Stimulated activated CD4-positive, alpha-beta T cell treated with anti-CD3 and anti-CD28 coated beads, Interleukin-12 subunit alpha, Interleukin-12 subunit beta, amount 100 ng/mL, for 4 hours (primary cell): ENCODE results near the gene HIRIP3.
"Not testable (repeated sequence)": the region's sequence is repeated elsewhere in the genome, so short reads cannot be mapped to it uniquely, and the experiment has no call there.

Experiments used
- DNase-seq: peaks from one replicate; pipeline ENCODE4 v3.0.0-alpha.2; 2020

The HIRIP3 gene

DNA sequence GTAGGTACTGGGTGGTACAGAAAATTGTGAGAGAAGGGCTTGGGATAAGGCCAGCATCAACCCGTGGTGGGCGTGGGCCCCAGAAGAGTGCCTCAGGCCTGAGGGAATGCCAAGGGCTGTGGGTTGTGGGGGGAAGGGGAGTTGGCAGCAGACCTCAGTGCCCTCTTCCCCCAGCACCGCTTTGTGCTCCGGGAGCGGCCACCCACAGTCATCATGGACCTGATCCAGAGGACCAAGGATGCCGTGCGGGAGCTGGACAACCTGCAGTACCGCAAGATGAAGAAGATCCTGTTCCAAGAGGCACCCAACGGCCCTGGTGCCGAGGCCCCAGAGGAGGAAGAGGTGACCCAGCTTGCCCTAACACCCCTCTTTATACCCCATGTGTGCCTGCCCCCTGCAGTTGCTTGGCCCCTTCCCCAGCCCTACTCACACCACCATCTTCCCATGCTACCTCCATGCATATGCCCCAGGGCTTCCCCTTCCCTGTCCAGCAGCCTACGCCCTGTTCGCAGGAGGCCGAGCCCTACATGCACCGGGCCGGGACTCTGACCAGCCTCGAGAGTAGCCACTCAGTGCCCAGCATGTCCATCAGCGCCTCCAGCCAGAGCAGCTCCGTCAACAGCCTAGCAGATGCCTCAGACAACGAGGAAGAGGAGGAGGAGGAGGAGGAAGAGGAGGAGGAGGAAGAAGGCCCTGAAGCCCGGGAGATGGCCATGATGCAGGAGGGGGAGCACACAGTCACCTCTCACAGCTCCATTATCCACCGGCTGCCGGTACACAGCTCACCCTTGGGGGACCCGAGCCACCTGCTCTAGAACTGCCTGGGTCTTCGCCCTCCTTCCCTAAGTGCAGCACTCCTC is 12.6 kb downstream of the HIRIP3 start:
- no peak for DNase-seq

DNA sequence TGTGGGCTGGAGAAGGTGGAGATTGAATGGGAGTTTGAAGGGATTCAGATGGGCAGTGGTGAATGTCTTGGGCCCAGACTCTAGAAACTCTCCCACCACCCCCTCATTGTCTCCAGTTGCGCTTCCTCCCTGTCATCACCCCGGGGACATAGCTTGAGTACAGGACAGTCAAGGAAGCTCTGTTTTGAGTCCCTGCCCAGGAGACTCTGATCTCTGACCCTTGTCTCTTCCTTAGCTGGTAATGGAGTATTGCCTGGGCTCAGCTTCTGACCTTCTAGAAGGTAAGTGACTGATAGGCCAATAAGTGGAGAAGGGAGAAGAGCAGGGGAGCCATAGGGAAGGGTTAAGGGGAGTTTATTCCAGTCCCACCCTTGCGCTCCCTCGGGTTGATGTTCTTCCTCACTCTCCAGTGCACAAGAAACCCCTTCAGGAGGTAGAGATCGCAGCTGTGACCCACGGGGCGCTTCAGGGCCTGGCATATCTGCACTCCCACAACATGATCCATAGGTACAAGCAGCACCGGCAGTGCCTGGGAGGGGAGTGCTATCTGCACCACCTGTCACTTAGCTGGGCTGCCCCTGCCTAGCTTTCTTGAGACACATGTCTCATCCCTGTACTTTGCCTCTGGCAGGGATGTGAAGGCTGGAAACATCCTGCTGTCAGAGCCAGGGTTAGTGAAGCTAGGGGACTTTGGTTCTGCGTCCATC is 16.7 kb downstream of the HIRIP3 start:
- no peak for DNase-seq

GRCh38 chr16:29978081-29978480 is 17.3 kb downstream of the HIRIP3 start:
- no peak for DNase-seq

DNA sequence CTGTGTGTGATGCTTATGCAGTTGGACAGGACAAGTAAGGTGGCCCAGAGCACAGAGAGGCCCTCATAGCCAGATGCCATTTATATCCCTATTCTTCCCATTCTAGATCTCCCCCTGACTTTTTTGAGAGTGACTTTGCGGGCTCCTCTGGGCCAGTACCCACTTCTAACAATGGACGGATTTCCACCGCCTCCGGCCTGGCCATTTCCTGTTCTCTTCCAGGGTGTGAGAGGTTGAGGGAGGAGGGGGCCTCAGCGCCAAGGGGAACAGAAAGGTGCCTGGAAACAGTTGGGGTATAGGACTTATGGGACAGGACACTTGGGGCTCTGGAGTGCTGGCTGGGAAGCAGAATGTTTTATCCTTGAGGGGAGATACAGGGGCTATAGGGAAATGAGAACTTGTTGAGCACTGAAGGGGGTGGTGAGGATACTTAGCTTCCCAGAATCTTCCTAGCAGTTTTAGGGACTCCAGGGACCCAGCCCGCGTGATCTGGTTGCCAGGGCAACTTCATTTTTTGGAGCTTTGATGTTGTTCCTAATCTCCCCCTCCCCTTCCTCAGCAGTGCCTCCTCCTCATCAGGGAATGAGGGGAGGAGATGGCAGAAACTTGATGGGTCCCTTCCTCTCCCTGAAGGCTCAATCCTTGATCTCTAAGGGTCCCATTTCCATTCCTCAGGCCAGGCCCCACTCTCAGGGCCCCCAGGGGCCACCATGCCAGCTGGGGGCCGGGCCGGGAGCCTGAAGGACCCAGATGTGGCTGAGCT is 18.2 kb downstream of the HIRIP3 start:
- no peak for DNase-seq

DNA sequence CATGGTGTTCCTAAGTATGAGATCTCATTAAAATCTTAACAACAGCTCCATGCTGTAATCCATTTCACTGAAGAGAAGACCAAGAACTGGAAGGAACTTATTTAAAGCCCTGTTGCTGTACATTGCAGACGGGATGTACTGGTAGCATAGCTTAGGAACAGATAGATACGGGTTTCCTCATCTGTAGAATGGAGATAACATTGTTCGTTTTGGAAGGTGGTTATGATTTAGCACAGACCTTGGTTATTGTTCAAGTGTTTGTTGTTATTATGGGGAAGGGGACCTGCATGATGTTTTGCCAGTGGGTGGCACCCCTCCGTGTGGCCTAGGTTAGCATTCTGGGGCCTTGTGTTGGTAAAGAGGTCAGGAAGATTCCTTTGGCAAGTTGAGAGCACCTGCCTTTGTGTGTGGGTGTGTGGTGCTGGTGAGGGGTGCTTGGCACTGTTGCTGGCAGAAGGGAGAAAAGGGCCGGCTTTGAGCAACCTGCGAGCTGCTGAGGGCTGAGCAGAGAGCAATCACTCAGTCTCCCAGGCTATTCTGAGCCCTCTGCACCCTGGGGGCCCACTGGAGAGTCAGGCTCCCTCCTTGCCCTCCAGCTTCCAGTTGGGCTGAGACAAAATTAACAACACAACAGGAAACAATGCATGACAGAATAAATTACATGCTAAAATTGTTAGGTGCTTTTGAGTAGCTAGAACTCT is 19.5 kb downstream of the HIRIP3 start:
- no peak for DNase-seq

- DNase-seq, result no peak
These were observed 20.3 kb downstream of the HIRIP3 start for GRCh38 chr16:29975134-29975538.

DNA sequence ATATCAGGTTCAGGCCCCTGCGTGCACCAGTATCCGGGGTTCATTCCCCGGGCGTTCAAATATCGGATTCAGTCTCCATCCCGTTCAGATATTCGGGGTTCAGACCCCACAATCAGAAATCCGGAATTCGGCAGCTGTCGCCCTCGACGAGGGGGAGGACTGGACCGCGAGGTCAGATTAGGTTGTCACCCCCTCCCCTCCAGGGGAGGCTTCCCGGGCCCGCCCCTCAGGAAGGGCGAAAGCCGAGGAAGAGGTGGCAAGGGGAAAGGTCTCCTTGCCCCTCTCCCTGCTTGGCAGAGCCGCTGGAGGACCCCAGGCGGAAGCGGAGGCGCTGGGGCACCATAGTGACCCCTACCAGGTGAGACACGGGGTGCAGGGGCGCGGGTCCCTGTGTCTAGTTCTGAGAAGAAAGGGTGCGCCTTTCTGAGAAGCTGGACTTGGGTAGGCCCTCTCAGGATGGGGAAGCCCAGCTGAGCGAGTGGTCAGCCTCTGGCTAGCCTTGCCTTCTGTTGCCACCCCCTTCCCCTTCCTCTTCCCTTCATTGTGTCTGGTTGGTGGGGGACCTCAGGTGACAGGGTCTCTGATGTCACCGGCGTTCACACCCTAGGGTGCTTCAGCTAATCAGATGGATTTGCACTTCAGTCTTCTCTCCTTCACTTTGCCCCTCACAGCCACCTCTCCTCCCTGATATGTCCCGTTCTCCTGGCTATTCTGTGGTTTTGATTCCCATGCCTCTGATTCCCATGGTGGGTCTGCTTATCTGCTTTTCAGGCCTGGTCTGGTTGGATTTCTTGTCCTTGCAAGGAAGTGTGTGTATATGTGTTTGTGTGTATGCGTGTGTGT is 20.9 kb downstream of the HIRIP3 start:
- no peak for DNase-seq

DNA sequence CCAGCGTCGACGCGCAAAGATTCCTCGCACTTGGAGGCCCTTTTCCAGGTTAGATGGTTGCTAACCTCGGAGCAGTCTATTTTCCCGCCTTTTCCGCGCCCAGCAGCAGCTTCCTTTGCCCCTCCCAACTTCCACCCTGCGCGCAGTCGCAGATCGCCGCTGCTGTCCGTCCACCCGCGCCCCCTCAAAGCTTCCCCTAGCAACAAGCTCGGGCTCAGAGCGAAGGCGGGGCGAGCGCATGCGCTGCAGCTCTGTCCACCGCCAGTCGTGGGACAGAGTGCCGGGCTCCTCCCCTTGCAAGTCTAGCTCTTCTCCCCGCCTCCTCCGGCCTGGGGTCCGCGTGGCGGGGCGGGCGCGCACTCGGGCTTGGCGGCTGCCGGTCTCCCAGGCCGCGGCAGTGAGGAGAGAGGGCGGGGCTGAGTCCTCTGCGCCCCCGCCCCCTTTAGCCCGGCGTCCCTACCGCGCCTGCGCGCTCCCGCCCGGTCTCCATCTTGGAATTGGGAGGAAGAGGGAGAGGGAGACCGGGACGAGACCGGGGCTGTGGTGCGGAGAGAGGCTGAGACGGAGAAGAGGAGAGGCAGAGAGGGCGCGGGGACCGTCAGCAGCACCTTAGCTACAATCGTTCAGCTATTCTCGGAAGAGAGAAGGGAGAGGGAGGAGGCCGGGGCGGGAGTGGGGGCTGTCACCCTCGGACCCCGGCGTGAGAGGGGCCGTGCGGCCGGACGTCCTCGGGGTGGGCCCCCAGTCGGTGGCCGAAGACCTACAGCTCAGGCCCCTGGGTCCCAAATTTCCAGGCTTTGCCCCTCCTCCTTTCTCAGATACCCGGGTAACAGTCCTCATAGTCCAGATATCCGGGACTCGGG is 21.8 kb downstream of the HIRIP3 start, which contains the start of gene TAOK2:
Gene TAOK2, plus strand, starts transcription at position 485 of the 863 bp plus-strand sequence. CDS start 3,905 bp downstream, outside the sequence.
- peak; percentile 95 for DNase-seq

DNA sequence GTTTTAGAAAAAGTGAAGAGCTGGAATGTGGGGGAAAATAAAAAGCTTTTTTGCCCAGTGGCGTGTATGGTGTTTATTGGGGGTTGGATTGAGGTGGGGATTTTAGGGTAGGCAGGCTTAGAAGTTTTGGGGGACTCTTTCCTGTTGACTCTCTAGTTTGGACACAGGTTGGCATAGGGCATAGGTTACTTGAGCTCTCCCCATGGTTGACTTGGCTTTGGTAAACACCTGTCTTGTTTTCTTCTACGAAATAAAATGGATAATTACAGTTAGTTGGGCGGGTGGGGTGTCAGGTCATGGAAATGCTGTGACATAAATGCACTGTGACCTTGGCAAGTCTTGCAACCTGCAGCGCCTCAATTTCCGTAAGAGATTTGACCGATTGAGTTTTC is 22.4 kb downstream of the HIRIP3 start:
- DNase-seq, result no peak

GRCh38 chr16:29972500-29972899 is 22.9 kb downstream of the HIRIP3 start:
- no peak for DNase-seq

DNA sequence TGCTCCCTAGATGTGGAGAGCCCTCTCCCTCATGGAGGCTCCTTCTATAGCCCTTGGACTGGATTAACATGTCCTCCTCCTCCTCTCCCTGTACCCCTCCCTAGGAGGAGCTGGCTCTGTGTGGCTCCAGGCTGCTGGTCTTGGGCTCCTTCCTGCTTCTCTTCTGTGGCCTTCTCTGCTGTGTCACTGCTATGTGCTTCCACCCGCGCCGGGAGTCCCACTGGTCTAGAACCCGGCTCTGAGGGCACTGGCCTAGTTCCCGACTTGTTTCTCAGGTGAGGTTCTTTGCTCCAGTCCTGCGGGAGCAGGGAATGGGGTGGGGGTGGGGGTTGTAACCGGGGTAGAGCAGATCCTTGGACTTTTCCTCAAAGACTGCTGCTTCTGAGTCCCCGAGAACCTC is 24.1 kb downstream of the HIRIP3 start:
- no peak for DNase-seq

DNA sequence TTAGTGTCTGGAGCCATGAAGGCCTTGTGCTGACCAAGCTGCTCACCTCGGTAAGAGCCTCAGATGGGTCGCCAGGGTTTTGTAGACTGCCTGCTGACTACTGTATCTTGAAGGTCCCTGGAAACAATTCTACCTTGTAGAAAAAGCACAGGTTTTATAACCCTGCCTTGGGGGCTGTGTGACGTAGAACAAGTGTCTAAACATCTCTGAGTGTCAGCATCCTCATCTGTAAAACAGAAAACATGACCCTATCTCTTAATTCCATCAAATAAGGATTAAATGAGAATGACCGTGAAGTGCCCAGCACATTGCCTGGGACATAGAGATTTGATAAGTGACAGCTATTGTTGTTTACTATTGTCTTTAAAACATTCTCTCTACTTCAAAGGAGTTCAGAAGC is 27.2 kb downstream of the HIRIP3 start:
- DNase-seq, result no peak

GRCh38 chr16:29963021-29963743 is 32.2 kb downstream of the HIRIP3 start:
- DNase-seq, result no peak

- DNase-seq, result no peak
These were observed 32.9 kb downstream of the HIRIP3 start for GRCh38 chr16:29962344-29962994.

DNA sequence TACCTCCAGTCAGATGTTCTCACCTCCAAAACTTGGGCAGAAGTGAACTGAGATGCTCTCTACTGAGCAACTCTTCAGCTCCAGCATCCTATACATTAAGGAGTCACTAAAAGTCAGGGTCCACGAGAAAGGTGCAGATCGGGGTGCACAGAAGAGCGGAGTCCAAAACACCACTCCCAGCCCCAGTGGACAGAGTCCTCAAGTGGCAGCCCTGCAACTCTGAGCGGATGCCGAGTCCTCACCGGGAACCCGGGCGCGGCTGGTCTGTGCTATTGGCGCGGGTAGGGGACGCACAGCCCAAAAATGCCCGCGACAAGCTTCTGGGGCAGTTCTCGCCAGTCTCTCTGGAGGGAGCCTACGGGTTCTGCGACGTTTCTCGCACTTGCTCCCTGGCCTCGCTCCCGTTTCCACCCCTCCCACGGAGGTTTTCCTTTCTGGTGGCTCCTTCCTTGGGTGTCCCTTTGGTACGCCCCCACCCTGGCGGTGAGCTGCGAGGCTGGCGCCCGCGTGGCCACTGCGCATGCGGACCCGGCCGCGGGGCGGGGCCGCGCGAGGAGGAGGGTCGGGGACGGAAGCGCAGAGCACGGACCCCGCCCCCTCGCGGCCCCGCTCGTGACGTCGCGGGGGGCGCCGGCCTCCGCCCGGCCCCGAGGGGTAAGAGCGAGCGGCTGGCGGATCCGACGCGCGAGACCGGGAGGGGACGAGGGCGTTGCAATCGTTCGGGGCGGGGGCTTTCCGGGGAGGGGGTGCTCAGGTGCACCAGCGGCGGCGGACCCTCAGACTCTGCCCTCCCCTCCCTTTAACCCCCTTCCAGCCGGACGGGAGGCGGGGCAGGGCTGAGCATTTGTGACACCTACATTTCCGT is 33.7 kb downstream of the HIRIP3 start, which contains the start of gene TMEM219:
Gene TMEM219, plus strand, starts transcription at position 601 of the 865 bp plus-strand sequence. CDS start 1,065 bp downstream, outside the sequence.
- peak; percentile 93 for DNase-seq

DNA sequence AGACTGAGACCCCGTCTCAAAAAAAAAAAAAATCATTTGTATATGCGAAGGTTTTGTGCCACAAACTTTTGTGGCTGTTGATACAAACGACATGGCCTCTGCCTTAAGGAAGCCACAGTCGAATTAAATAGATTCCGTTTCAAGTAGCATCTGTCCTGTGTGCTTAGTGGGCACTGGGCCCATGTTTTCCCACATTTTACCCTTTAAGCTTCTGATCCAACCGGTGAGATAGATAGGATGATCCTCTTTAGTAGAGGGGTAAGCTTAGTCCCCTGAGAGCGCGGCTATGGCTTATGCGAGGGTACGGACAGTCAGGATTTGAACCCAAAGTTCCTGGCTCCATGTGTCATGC is 34.3 kb downstream of the HIRIP3 start:
- no peak for DNase-seq

- DNase-seq, result not testable (repeated sequence)
These were observed 35.6 kb downstream of the HIRIP3 start for GRCh38 chr16:29959821-29960220.

GRCh38 chr16:29959293-29959692 is 36.1 kb downstream of the HIRIP3 start:
- DNase-seq, result no peak
